GM12878 (cell line): ENCODE results near the gene SPINK4. TPM values are rescaled to one million over a fixed set of nuclear protein-coding genes. Genes with fewer than 3 reads are reported as not detected.

ENCODE experiments used
- ATF7 ChIP-seq: fragments of 450-650 bp; IDR thresholded peaks from 2 replicates; pipeline ENCODE4 v1.6.1; 2016; ENCODE audit warnings: low read depth, mild to moderate bottlenecking
- CBX5 ChIP-seq: sonication (generic); IDR thresholded peaks from 2 replicates; pipeline ENCODE4 v1.6.1; 2016; ENCODE audit warnings: low read depth, moderate library complexity, mild to moderate bottlenecking, inconsistent platforms
- CEBPZ ChIP-seq: fragments of 150-350 bp; IDR thresholded peaks from 2 replicates; pipeline ENCODE4 v1.6.1; 2016; ENCODE audit warnings: low read depth, low read length
- CTCF ChIP-seq, 3 experiments: IDR thresholded peaks in 2 of 3; conservative IDR thresholded peaks in 1 of 3; 2 replicates each; pipeline ENCODE4 v1.5.1; 2011; ENCODE audit warnings: low read depth in 3 of 3, low read length in 3 of 3, mild to moderate bottlenecking in 3 of 3, control low read depth in 2 of 3, moderate library complexity in 2 of 3, inconsistent platforms in 1 of 3, mixed read lengths in 1 of 3; ENCODE audit not compliant: control insufficient read depth in 2 of 3, insufficient read depth in 1 of 3; ENCODE audit errors: extremely low read depth in 1 of 3
- EED ChIP-seq: sonication (generic); IDR thresholded peaks from 2 replicates; pipeline ENCODE4 v1.6.1; 2016; ENCODE audit warnings: antibody characterized with exemption, low read depth
- GATAD2B ChIP-seq: fragments of 450-650 bp; conservative IDR thresholded peaks from 2 replicates; pipeline ENCODE4 v1.6.1; 2017; ENCODE audit warnings: low read depth, mild to moderate bottlenecking, moderate library complexity
- HDAC2 ChIP-seq: fragments of 200-600 bp; sonication (generic); IDR thresholded peaks from 2 replicates; pipeline ENCODE4 v1.6.1; 2017
- KDM1A ChIP-seq: fragments of 200-600 bp; sonication (generic); IDR thresholded peaks from 2 replicates; pipeline ENCODE4 v1.6.1; 2016; ENCODE audit warnings: borderline replicate concordance
- MTA3 ChIP-seq: IDR thresholded peaks from 2 replicates; pipeline ENCODE4 v1.6.1; 2012; ENCODE audit warnings: low read length, inconsistent platforms, borderline replicate concordance
- NFYA ChIP-seq: IDR thresholded peaks from 2 replicates; pipeline ENCODE4 v1.6.1; 2011; ENCODE audit warnings: low read depth, mild to moderate bottlenecking, low read length, improper control_type of control experiment, borderline replicate concordance
- NRF1 ChIP-seq: conservative IDR thresholded peaks from 2 replicates; pipeline ENCODE4 v1.6.1; 2011; ENCODE audit warnings: mild to moderate bottlenecking, low read depth, low read length, improper control_type of control experiment
- RCOR1 ChIP-seq: conservative IDR thresholded peaks from 2 replicates; pipeline ENCODE4 v1.6.1; 2012; ENCODE audit warnings: low read depth, low read length, improper control_type of control experiment
- REST ChIP-seq: IDR thresholded peaks from 2 replicates; pipeline ENCODE4 v1.6.1; 2012; ENCODE audit warnings: mild to moderate bottlenecking, low read depth, low read length
- SMARCA5 ChIP-seq: fragments of 450-650 bp; IDR thresholded peaks from 2 replicates; pipeline ENCODE4 v1.6.1; 2017; ENCODE audit warnings: mild to moderate bottlenecking
- TCF7 ChIP-seq: IDR thresholded peaks from 2 replicates; pipeline ENCODE4 v1.6.1; 2014; ENCODE audit warnings: antibody characterized with exemption, borderline replicate concordance
- ZBTB33 ChIP-seq: fragments of 450-650 bp; IDR thresholded peaks from 2 replicates; pipeline ENCODE4 v1.6.1; 2017; ENCODE audit warnings: mild to moderate bottlenecking
- ZNF24 ChIP-seq: fragments of 450-650 bp; IDR thresholded peaks from 2 replicates; pipeline ENCODE4 v1.6.1; 2017; ENCODE audit warnings: antibody characterized with exemption, mild to moderate bottlenecking
- ZNF384 ChIP-seq: IDR thresholded peaks from 2 replicates; pipeline ENCODE4 v1.6.1; 2012; ENCODE audit warnings: low read depth, mild to moderate bottlenecking, low read length, improper control_type of control experiment, borderline replicate concordance
- polyA plus RNA-seq, 11 experiments: library from polyadenylated mRNA; depleted of rRNA in 4 of 11; unstranded in 6 of 11; stranded (reverse) in 5 of 11; fragments of >200 nt; fragmentation: Nextera tagmentation in 4 of 11; fragmentation: Illumina TruSeq in 1 of 11; extraction: Ambion mirVana in 4 of 11; extraction: Trizol in 1 of 11; gene quantifications; 1 replicate in 1 of 11; 2 replicates in 10 of 11; pipeline versions ENCODE4 v1.2.1 to v1.2.3, GENCODE V29; 2011 to 2016; ENCODE audit warnings: inconsistent platforms in 2 of 11, missing spikeins in 2 of 11, low read depth in 1 of 11
- total RNA-seq, 4 experiments: library from RNA; depleted of rRNA in 3 of 4; stranded (reverse); fragments of >200 nt in 3 of 4; fragmentation: Illumina TruSeq in 1 of 4; extraction: Trizol in 1 of 4; gene quantifications; 2 replicates each; pipeline versions ENCODE4 v1.2.1 to v1.2.3, GENCODE V29; 2013 to 2021

Gene SPINK4
- total and polyA plus RNA-seq, 10 of the 15 experiments (the other 5 are each of a cell fraction or from before 2014, with no cell fraction given) = not detected

GRCh38 chr9:33264473-33265177 lies 24.7 kb downstream of the SPINK4 start, which contains the start of the genes BAG1 and CHMP5 (continued):
- no peak for TF ChIP-seq CEBPZ
- peak; percentile 91 for TF ChIP-seq GATAD2B
- TF ChIP-seq REST = no peak
- 0 out of 2 replicates have a peak, but pooled peaks have one; percentile 17 for TF ChIP-seq ATF7
- TF ChIP-seq ZBTB33 = no peak
- TF ChIP-seq CBX5 = no peak
- no peak for TF ChIP-seq TCF7
- TF ChIP-seq MTA3 = no peak
- TF ChIP-seq ZNF24 = no peak
- no peak for TF ChIP-seq ZNF384
- peak; percentile 15 to 31 (median 30); a peak in 2 of 6 replicates for TF ChIP-seq CTCF (IDR thresholded peaks at IDR 0.05 in 2 of 3, conservative IDR thresholded peaks at IDR 0.05 in 1 of 3; ENCODE audit: control insufficient read depth in 2 of 3, extremely low read depth in 1 of 3, insufficient read depth in 1 of 3, low read depth in 3 of 3, low read length in 3 of 3)
- 0 out of 2 replicates have a peak, but pooled peaks have one; percentile 25 for TF ChIP-seq RCOR1
- no peak; the same call in 1 of the 2 replicates for TF ChIP-seq SMARCA5
- TF ChIP-seq HDAC2 = no peak
- TF ChIP-seq NRF1 = peak; percentile 73
- no peak for TF ChIP-seq NFYA
- TF ChIP-seq KDM1A = no peak
- TF ChIP-seq EED = peak; percentile 94
